ENCODE data around the gene RPP21.

RPP21 gene

DNA sequence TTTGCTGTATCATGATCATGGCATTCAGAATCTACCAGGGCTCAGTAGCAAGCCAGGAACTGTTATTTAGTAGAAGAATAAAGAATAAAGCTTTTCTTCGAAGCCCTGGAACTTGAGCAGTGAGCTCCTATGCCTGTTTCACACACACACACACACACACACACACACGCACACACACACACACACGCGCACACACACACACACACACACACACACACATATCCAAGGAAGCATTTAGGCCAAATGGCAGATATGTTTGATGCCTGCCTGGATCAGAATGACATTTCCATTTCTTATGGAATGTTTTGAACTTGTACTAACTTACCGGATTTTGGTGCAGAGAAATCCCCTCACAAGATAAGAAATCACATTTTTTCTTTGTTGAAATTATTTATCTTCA is 35.5 kb downstream of the RPP21 start:
- no peak for DNase-seq (ENCODE audit: low spot score)

- no peak for DNase-seq (ENCODE audit: low spot score)
These were observed 41.2 kb downstream of the RPP21 start for GRCh38 chr6:30386166-30386565.

GRCh38 chr6:30391240-30391639 is 46.3 kb downstream of the RPP21 start:
- DNase-seq (ENCODE audit: low spot score): no peak

- DNase-seq (ENCODE audit: low spot score): no peak
These were observed 49.2 kb downstream of the RPP21 start for GRCh38 chr6:30394139-30394538.

Data from RKO (cell line).